GM18526 (cell line): ENCODE data around the gene AKAP1.

Experiments used
- POLR2A ChIP-seq: IDR thresholded peaks from 3 replicates; pipeline ENCODE4 v1.6.1; 2011; ENCODE audit not compliant: insufficient read length; ENCODE audit errors: extremely low read depth

Gene AKAP1

GRCh38 chr17:57111386-57111785 is 26.3 kb downstream of the AKAP1 start:
- no peak for TF ChIP-seq POLR2A

- no peak for TF ChIP-seq POLR2A
Observed at GRCh38 chr17:57113011-57113410, 28.0 kb downstream of the AKAP1 start.

GRCh38 chr17:57113656-57114055 is 28.6 kb downstream of the AKAP1 start:
- no peak for TF ChIP-seq POLR2A

GRCh38 chr17:57114085-57114673 is 29.1 kb downstream of the AKAP1 start:
- TF ChIP-seq POLR2A = no peak

GRCh38 chr17:57115377-57115776 is 30.3 kb downstream of the AKAP1 start:
- TF ChIP-seq POLR2A = no peak

- no peak for TF ChIP-seq POLR2A
Observed at GRCh38 chr17:57115916-57116315, 30.9 kb downstream of the AKAP1 start.

- no peak for TF ChIP-seq POLR2A
Observed at GRCh38 chr17:57117798-57118197, 32.8 kb downstream of the AKAP1 start.

- no peak for TF ChIP-seq POLR2A
Observed at GRCh38 chr17:57120814-57121213, 35.8 kb downstream of the AKAP1 start.

GRCh38 chr17:57121308-57122042 is 36.4 kb downstream of the AKAP1 start:
- no peak for TF ChIP-seq POLR2A

- TF ChIP-seq POLR2A = no peak
Observed at GRCh38 chr17:57124053-57124452, 39.0 kb downstream of the AKAP1 start.

- no peak for TF ChIP-seq POLR2A
Observed at GRCh38 chr17:57125406-57125805, 40.4 kb downstream of the AKAP1 start.

GRCh38 chr17:57125866-57126265 is 40.8 kb downstream of the AKAP1 start:
- no peak for TF ChIP-seq POLR2A

- TF ChIP-seq POLR2A = no peak
Observed at GRCh38 chr17:57130708-57131461, 45.8 kb downstream of the AKAP1 start.

GRCh38 chr17:57132663-57133062 is 47.6 kb downstream of the AKAP1 start:
- no peak for TF ChIP-seq POLR2A

GRCh38 chr17:57133486-57133885 is 48.4 kb downstream of the AKAP1 start:
- no peak for TF ChIP-seq POLR2A

GRCh38 chr17:57135026-57135788 is 50.2 kb downstream of the AKAP1 start:
- no peak for TF ChIP-seq POLR2A

- TF ChIP-seq POLR2A = no peak
Observed at GRCh38 chr17:57135789-57136291, 50.8 kb downstream of the AKAP1 start.
